Epithelial cell of esophagus (primary cell): Measurements from ENCODE around the gene SPATA13.

ENCODE experiments used
- DNase-seq: peaks from one replicate; pipeline ENCODE4 v3.0.0; 2010; ENCODE audit warnings: low read depth
- H3K4me3 ChIP-seq: 2 replicates; pipeline ENCODE4 v1.5.1; 2011; ENCODE audit warnings: mild to moderate bottlenecking, low read length, control low read depth
- TF ChIP-seq, protein P1 (sequence below): IDR thresholded peaks from 2 replicates; pipeline ENCODE4 v1.5.1; 2011; ENCODE audit warnings: low read depth, mild to moderate bottlenecking, low read length, control low read depth, inconsistent platforms; ENCODE audit not compliant: insufficient read depth; ENCODE audit errors: missing control alignments

SPATA13 gene

GRCh38 chr13:24147570-24147963, 13.0 kb upstream of the SPATA13 start:
- no peak overlapping the region for H3K4me3 ChIP-seq
- TF ChIP-seq, protein P1, sequence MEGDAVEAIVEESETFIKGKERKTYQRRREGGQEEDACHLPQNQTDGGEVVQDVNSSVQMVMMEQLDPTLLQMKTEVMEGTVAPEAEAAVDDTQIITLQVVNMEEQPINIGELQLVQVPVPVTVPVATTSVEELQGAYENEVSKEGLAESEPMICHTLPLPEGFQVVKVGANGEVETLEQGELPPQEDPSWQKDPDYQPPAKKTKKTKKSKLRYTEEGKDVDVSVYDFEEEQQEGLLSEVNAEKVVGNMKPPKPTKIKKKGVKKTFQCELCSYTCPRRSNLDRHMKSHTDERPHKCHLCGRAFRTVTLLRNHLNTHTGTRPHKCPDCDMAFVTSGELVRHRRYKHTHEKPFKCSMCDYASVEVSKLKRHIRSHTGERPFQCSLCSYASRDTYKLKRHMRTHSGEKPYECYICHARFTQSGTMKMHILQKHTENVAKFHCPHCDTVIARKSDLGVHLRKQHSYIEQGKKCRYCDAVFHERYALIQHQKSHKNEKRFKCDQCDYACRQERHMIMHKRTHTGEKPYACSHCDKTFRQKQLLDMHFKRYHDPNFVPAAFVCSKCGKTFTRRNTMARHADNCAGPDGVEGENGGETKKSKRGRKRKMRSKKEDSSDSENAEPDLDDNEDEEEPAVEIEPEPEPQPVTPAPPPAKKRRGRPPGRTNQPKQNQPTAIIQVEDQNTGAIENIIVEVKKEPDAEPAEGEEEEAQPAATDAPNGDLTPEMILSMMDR = no peak
- DNase-seq = no peak

- no peak overlapping the region for H3K4me3 ChIP-seq
- TF ChIP-seq, protein P1 = no peak
- peak; percentile 97 for DNase-seq
Observed at GRCh38 chr13:24148414-24149235, 11.9 kb upstream of the SPATA13 start.

DNA sequence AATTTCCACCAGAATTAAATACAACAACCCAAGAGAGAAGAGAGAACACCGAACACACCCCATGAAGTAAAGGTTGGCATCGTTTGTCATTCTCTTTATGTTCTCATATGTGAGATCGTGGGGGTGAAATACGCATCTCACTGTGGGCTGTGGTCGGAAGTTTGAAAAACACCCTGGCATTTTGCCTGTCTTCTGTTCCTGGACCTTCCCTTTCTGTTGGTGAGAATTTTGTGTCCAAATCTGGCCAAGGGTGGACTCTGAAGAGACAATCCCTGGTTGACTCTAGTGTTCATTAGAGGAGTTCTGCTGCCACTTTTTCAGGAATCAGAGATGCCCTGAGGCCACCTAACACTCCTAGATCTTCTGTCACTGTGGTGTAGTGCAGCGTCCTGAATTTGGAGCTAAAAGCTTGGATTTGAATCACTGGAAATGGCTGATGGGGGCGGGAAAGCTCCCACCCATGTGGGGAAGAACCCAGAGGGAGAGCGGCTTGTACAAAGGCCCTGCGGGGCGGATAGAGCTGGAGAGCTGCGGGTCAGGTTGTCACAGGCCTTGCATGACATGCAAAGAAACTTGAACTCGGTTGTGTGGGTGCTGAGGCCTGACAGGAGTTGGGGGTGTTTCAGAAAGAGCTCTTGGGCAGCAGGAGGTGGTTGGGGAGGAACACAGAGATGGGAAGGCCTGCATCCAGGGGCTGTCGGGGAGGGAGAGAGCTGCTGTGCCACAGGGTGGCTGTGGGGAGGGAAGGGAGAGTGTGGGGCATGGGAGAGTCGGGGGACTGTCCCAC, 11.1 kb upstream of the SPATA13 start:
- DNase-seq = no peak

GRCh38 chr13:24150572-24150971, 9.9 kb upstream of the SPATA13 start:
- TF ChIP-seq, protein P1 = no peak
- no peak overlapping the region for H3K4me3 ChIP-seq
- DNase-seq = no peak

More for the DNA sequence above, 11.1 kb upstream of the SPATA13 start:
- no peak overlapping the region for H3K4me3 ChIP-seq
- TF ChIP-seq, protein P1 = no peak

DNA sequence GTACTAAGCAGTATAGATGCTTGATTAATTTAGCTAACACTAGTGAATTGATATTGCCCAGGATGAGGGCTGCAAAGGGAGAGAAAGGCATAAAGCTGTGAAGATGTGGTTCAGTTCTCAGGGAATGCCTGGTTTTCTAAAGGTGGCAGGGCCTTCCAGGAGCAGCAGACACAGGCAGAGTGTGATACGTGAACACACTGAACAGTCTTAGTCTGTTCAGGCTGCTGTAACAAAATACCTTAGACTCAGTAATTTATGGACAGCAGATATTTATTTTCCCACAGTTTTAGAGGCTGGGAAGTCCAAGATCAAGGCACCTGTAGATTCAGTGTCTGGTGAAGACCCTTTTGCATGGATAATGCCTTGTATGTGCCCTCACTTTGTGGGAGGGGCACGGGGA, 8.7 kb upstream of the SPATA13 start:
- TF ChIP-seq, protein P1 = no peak
- DNase-seq = no peak

DNA sequence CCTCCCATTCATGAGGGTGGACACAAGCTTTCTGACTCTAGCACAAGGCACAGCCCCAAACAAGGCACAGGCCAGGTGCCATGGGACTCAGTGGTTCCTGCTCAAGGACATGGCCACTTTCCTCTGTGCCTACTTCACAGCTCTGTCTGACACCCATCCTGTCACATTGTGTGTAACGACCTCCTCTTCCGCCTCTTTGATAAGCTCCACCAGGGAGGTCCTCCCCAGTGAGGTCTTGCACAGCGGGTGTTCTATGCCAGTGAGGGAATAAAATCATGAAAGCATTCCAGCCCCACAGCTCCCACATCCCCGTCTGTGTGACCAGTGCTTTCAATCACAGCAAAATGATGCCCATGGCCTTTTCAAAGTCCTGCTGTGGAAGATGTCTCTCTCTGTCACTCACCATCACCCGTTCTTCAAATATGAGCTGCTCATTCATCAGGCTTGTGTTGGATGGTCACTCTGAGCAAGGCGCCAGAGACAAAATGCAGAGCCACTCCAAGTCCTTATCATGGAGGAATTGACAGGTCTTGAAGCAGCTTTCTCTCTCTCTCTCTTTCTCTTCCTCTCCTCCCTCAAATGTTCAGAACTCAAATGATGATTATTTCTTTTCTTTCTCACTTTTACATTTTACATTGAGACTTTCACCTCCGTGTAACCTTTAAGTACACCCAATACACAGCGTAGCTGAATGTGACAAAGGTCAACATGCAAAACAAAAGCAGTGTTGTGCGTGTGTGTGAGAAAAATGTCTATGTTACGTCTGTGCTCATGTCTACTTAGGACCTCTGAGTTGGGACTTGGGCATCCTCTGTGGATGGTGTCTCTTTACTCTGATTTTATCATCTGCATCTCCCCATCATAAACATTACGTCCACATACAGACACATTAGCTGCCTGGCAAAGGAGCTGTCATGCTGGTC, 8.0 kb upstream of the SPATA13 start:
- TF ChIP-seq, protein P1 = no peak
- no peak for DNase-seq
- no peak overlapping the region for H3K4me3 ChIP-seq

More for the DNA sequence above, 8.7 kb upstream of the SPATA13 start:
- H3K4me3 ChIP-seq = no peak overlapping the region
